Measurements from ENCODE around the gene CCDC85A. TPM values are rescaled to one million over a fixed set of nuclear protein-coding genes. Genes with fewer than 3 reads are reported as not detected.
"Not testable (repeated sequence)": the region's sequence is repeated elsewhere in the genome, so short reads cannot be mapped to it uniquely, and the experiment has no call there.

Gene CCDC85A
- not detected for polyA plus RNA-seq

- H3K4me3 Mint-ChIP-seq: peak within 1 kb of the TSS in 3 of 5 donors; percentile 30 to 38 (median 33)
- peaks cover 10 to 27% (median 18%) of the 10 kb centered on the region in 3 donors for H3K27me3 Mint-ChIP-seq (ENCODE audit: low read depth in 3 of 3)
- DNase-seq: peak in 2 of 3 donors; percentile 9 to 20
These were observed at the start of gene CCDC85A for GRCh38 chr2:56183643-56184499. CCDC85A (plus strand) TSS chr2:56183990; CDS start chr2:56184625, 635 bp downstream.

DNA sequence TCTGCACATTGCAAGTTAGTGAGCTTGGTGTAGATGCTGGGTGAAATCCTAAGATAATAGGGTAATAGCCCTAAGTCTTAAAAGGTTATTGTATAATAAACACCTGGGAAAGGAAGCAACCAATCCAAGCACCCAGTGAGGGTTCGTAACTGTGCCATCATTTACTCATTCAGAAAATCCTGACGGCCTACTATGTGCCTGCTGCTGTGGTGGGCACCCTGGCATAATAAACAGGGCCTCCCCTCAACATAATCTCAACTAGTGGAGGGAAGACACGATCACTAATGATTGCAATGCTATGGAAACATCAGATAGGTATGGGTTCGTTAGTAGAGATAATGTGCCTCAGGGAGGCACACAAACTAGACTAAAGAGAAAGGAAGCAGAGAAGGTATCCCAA lies 48.9 kb upstream of the CCDC85A start:
- peaks cover 0 to 7% (median 3%) of the 10 kb centered on the region in 6 donors for H3K9me3 Mint-ChIP-seq
- DNase-seq: no peak

More at GRCh38 chr2:56183643-56184499, at the start of gene CCDC85A:
- Mint-ChIP-seq H3K36me3 (no peaks in the 10 kb centered on the region), H3K27ac (no peak within 1 kb of the TSS), H3K9me3 (peaks cover 0 to 22% (median 6%) of the 10 kb centered on the region in 6 donors), H3K4me1 (peaks cover 0 to 4% of the 10 kb centered on the region in 2 donors)

GRCh38 chr2:56142497-56143061 lies 41.2 kb upstream of the CCDC85A start:
- H3K27ac Mint-ChIP-seq; H3K27me3 Mint-ChIP-seq (ENCODE audit: low read depth in 3 of 3); H3K4me1 Mint-ChIP-seq; H3K36me3 Mint-ChIP-seq; DNase-seq; H3K4me3 Mint-ChIP-seq: not testable (repeated sequence)
- peaks cover 3 to 21% (median 6%) of the 10 kb centered on the region in 6 donors for H3K9me3 Mint-ChIP-seq

More for the DNA sequence above, 48.9 kb upstream of the CCDC85A start:
- Mint-ChIP-seq H3K4me3 (no peak overlapping the region), H3K27ac (no peak overlapping the region), H3K4me1 (no peaks in the 10 kb centered on the region), H3K36me3 (no peaks in the 10 kb centered on the region), H3K27me3 (ENCODE audit: low read depth in 3 of 3) (peaks cover 0 to 4% (median 0%) of the 10 kb centered on the region in 3 donors)

GRCh38 chr2:56147907-56148306 lies 35.9 kb upstream of the CCDC85A start:
- Mint-ChIP-seq H3K4me1 (no peaks in the 10 kb centered on the region), H3K9me3 (peaks cover 0 to 29% (median 3%) of the 10 kb centered on the region in 6 donors), H3K36me3 (no peaks in the 10 kb centered on the region)

DNA sequence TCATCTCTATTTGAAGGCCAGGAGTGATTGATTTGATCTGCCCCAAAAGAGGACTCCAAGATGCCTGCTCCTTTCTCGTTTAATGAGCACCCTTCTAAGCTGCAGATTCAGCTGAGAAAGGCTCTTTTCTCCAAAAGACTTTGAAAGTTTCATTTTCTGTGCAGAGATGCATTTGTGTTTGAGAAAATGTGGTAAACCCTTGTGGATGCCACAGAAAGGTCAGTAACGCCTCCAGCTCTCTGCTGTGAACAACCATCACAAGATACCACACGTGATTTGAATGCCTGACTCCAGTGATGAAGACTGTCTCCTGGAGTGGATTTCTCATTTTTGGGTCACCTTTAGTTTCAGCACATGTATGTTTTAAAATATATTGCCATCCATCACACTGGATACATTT lies 35.0 kb upstream of the CCDC85A start:
- H3K9me3 Mint-ChIP-seq: peaks cover 0 to 22% (median 2%) of the 10 kb centered on the region in 6 donors
- DNase-seq: no peak
- H3K4me3 Mint-ChIP-seq: no peak overlapping the region
- peaks cover 0 to 3% (median 0%) of the 10 kb centered on the region in 3 donors for H3K27me3 Mint-ChIP-seq (ENCODE audit: low read depth in 3 of 3)
- no peak overlapping the region for H3K27ac Mint-ChIP-seq
- H3K36me3 Mint-ChIP-seq: no peaks in the 10 kb centered on the region
- H3K4me1 Mint-ChIP-seq: no peaks in the 10 kb centered on the region

More at GRCh38 chr2:56147907-56148306, 35.9 kb upstream of the CCDC85A start:
- Mint-ChIP-seq H3K27me3 (ENCODE audit: low read depth in 3 of 3) (peaks cover 0 to 3% (median 0%) of the 10 kb centered on the region in 3 donors), H3K27ac (no peak overlapping the region), H3K4me3 (no peak overlapping the region)
- no peak for DNase-seq

GRCh38 chr2:56151841-56152240 lies 31.9 kb upstream of the CCDC85A start:
- Mint-ChIP-seq H3K4me3 (no peak overlapping the region), H3K36me3 (no peaks in the 10 kb centered on the region), H3K4me1 (no peaks in the 10 kb centered on the region), H3K27ac (no peak overlapping the region), H3K9me3 (peaks cover 0 to 16% (median 4%) of the 10 kb centered on the region in 6 donors), H3K27me3 (ENCODE audit: low read depth in 3 of 3) (peaks cover 0 to 3% (median 0%) of the 10 kb centered on the region in 3 donors)
- no peak for DNase-seq

- no peaks in the 10 kb centered on the region for H3K4me1 Mint-ChIP-seq
- H3K36me3 Mint-ChIP-seq: no peaks in the 10 kb centered on the region
- H3K9me3 Mint-ChIP-seq: peaks cover 0 to 11% (median 3%) of the 10 kb centered on the region in 6 donors
- H3K27me3 Mint-ChIP-seq (ENCODE audit: low read depth in 3 of 3): peaks cover 0 to 1% (median 0%) of the 10 kb centered on the region in 3 donors
- no peak overlapping the region for H3K4me3 Mint-ChIP-seq
- no peak overlapping the region for H3K27ac Mint-ChIP-seq
- no peak for DNase-seq
These were observed 28.6 kb upstream of the CCDC85A start for GRCh38 chr2:56155188-56155587.

GRCh38 chr2:56159875-56160274 lies 23.9 kb upstream of the CCDC85A start:
- H3K27ac Mint-ChIP-seq; H3K27me3 Mint-ChIP-seq (ENCODE audit: low read depth in 3 of 3); DNase-seq; H3K4me3 Mint-ChIP-seq; H3K36me3 Mint-ChIP-seq; H3K4me1 Mint-ChIP-seq: not testable (repeated sequence)
- H3K9me3 Mint-ChIP-seq: peaks cover 0 to 14% (median 4%) of the 10 kb centered on the region in 6 donors

GRCh38 chr2:56167616-56168562 lies 15.9 kb upstream of the CCDC85A start:
- no peaks in the 10 kb centered on the region for H3K4me1 Mint-ChIP-seq
- H3K9me3 Mint-ChIP-seq: peaks cover 5 to 13% (median 8%) of the 10 kb centered on the region in 6 donors
- no peak overlapping the region for H3K4me3 Mint-ChIP-seq
- no peak for DNase-seq
- no peaks in the 10 kb centered on the region for H3K36me3 Mint-ChIP-seq
- peaks cover 0 to 3% (median 0%) of the 10 kb centered on the region in 3 donors for H3K27me3 Mint-ChIP-seq (ENCODE audit: low read depth in 3 of 3)
- H3K27ac Mint-ChIP-seq: no peak overlapping the region

DNA sequence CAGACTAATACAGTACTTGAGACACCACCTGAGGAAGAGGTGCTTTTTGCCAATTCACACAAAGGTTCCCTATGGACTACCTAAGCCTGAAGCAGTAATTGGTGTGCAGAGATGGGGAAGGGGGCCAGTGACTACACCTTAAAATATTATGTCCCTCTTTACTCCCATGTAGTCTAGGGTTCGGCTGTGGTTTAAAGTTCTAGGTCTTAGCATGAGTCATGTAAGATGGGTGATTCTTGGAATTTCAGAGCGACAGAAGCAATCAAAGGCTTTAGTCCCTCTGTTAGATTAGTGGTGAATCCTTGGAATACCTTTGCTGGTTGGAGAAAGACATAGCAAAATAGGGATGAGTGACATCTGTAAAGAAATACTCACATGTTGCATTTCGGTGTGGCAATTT lies 14.3 kb upstream of the CCDC85A start:
- DNase-seq: no peak
- no peak overlapping the region for H3K27ac Mint-ChIP-seq
- H3K27me3 Mint-ChIP-seq (ENCODE audit: low read depth in 3 of 3): peaks cover 0 to 3% (median 0%) of the 10 kb centered on the region in 3 donors
- H3K4me3 Mint-ChIP-seq: no peak overlapping the region
- no peaks in the 10 kb centered on the region for H3K4me1 Mint-ChIP-seq
- peaks cover 4 to 15% (median 9%) of the 10 kb centered on the region in 6 donors for H3K9me3 Mint-ChIP-seq
- H3K36me3 Mint-ChIP-seq: no peaks in the 10 kb centered on the region

DNA sequence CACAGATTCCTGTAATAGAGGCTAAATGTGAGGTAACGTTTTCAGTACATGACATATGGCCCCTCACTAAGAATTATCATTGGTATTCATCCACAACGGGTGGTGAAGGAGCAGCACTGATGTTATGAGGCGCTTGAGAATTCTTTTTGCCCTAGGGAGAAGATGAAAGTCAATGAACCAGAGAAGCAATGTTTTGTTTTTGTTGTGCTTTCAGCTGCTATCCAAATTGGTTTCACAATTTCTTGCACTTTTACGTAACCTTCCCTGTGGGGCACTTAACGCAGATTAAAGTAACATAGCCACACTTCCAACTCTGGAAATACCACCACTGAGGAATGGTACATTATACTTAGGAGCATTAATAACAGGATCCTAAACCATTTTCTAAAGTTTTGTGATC lies 13.3 kb upstream of the CCDC85A start:
- Mint-ChIP-seq H3K9me3 (peaks cover 4 to 15% (median 11%) of the 10 kb centered on the region in 6 donors), H3K27ac (no peak overlapping the region), H3K27me3 (ENCODE audit: low read depth in 3 of 3) (peaks cover 0 to 3% (median 0%) of the 10 kb centered on the region in 3 donors), H3K4me3 (no peak overlapping the region), H3K4me1 (no peaks in the 10 kb centered on the region), H3K36me3 (no peaks in the 10 kb centered on the region)
- DNase-seq: no peak

DNA sequence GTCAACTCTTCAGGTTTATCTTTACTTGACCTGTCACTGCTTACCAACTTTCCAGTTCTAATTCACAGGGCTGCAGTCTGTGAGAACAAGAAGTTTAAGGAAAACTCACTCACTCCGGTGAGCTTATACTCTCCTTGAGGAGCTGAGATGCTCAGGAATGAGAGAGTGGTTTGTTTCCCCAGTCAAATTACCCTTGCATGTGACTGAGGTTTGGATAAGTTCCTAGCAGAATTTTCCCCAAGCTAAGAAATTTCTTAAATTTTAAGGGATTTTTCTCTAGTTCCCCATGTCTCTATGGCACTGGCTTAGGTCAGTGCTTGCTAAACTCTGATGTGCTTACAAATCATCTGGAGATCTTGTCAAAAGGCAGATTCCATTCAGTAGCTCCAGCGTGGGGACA lies 12.8 kb upstream of the CCDC85A start:
- H3K4me1 Mint-ChIP-seq: no peaks in the 10 kb centered on the region
- H3K4me3 Mint-ChIP-seq: no peak overlapping the region
- H3K36me3 Mint-ChIP-seq: no peaks in the 10 kb centered on the region
- DNase-seq: no peak
- peaks cover 4 to 15% (median 10%) of the 10 kb centered on the region in 6 donors for H3K9me3 Mint-ChIP-seq
- H3K27me3 Mint-ChIP-seq (ENCODE audit: low read depth in 3 of 3): peaks cover 0 to 3% (median 0%) of the 10 kb centered on the region in 3 donors
- no peak overlapping the region for H3K27ac Mint-ChIP-seq

DNA sequence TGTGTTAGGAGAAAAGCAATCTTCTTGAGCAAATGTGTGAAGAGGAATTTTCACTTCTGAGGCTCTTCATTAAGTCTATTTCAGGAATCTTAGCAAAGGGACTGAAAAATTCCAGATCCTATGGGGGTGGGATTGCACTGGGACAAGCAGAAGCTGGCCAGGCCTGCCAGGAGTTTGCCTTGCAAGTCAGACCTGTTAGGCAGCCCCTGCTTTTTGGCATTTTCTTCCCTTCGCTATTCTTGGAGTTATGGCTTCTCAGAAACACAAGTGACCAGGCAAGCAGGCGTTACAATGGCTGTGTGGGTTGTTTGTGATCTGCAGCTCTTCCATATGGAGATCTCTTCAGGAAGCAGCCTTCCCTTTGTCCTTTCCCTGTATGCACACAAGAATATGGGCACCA lies 8.0 kb upstream of the CCDC85A start:
- no peak overlapping the region for H3K27ac Mint-ChIP-seq
- H3K27me3 Mint-ChIP-seq (ENCODE audit: low read depth in 3 of 3): peaks cover 0 to 3% (median 0%) of the 10 kb centered on the region in 3 donors
- peaks cover 2 to 8% (median 5%) of the 10 kb centered on the region in 6 donors for H3K9me3 Mint-ChIP-seq

More for the DNA sequence above, 8.0 kb upstream of the CCDC85A start:
- H3K4me1 Mint-ChIP-seq: no peaks in the 10 kb centered on the region
- DNase-seq: no peak
- no peak overlapping the region for H3K4me3 Mint-ChIP-seq
- H3K36me3 Mint-ChIP-seq: no peaks in the 10 kb centered on the region
